Transverse colon (tissue), 4 donors: Measurements from ENCODE around the gene FSCN2. TPM values are rescaled to one million over a fixed set of nuclear protein-coding genes. Genes with fewer than 3 reads are reported as not detected.
A peak's percentile ranks its signal among the peaks of the same experiment; 100 is the strongest.

Experiments used
- DNase-seq: peaks from one replicate; pipeline ENCODE4 v3.0.0-alpha.2; 2019
- H3K27ac ChIP-seq, 4 donors: fragments of 200-600 bp; sonication (generic); 2 replicates each; pipeline ENCODE4 v1.5.1; 2016 to 2018; ENCODE audit warnings: inconsistent platforms in 4 of 4
- H3K27me3 ChIP-seq: fragments of 200-600 bp; sonication (generic); 2 replicates; pipeline ENCODE4 v1.5.1; 2017; ENCODE audit warnings: inconsistent platforms
- H3K36me3 ChIP-seq, 4 donors: fragments of 200-600 bp; sonication (generic); 2 replicates each; pipeline ENCODE4 v1.5.1; 2017 to 2019; ENCODE audit warnings: inconsistent platforms in 4 of 4
- H3K4me1 ChIP-seq, 4 donors: fragments of 200-600 bp; sonication (generic); 2 replicates each; pipeline ENCODE4 v1.5.1; 2017 to 2020; ENCODE audit warnings: inconsistent platforms in 4 of 4
- H3K4me3 ChIP-seq, 4 donors: fragments of 200-600 bp; sonication (generic); 1 replicate in 1 of 4; 2 replicates in 3 of 4; pipeline versions ENCODE4 v1.5.1 to v1.6.1; 2017 to 2019; ENCODE audit warnings: inconsistent platforms in 4 of 4
- H3K9me3 ChIP-seq, 2 donors: fragments of 200-600 bp; sonication (generic); 2 replicates each; pipeline ENCODE4 v1.5.1; 2017 to 2019; ENCODE audit warnings: inconsistent platforms in 2 of 2
- CTCF ChIP-seq, 5 experiments: fragments of 200-600 bp in 3 of 5; fragments of 450-650 bp in 2 of 5; sonication (generic) in 3 of 5; IDR thresholded peaks; 1 replicate in 2 of 5; 2 replicates in 3 of 5; pipeline ENCODE4 v1.5.1; 2016 to 2017; ENCODE audit warnings: antibody characterized with exemption in 5 of 5, inconsistent platforms in 3 of 5, mild to moderate bottlenecking in 2 of 5, moderate library complexity in 1 of 5
- EP300 ChIP-seq: sonication (generic); formaldehyde crosslinking; IDR thresholded peaks from one replicate; pipeline ENCODE4 v1.6.1; 2017; ENCODE audit warnings: antibody characterized with exemption, low read depth
- POLR2A ChIP-seq: fragments of 450-650 bp; IDR thresholded peaks from one replicate; pipeline ENCODE4 v1.6.1; 2016; ENCODE audit warnings: antibody characterized with exemption, mild to moderate bottlenecking, moderate library complexity
- POLR2AphosphoS5 ChIP-seq, 3 donors: sonication (generic); formaldehyde crosslinking; IDR thresholded peaks; one replicate each; pipeline ENCODE4 v1.6.1; 2016; ENCODE audit warnings: antibody characterized with exemption in 3 of 3
- WGBS, 2 donors: methylation state at CpG; one replicate each; pipeline ENCODE4 v1.1.5; 2018; ENCODE audit warnings: low coverage in 1 of 2; 5-methylcytosine and 5-hydroxymethylcytosine counted together
- in situ Hi-C, 4 donors: fragments of 200-750 bp; cut with MboI; loops; one replicate each; pipeline versions ENCODE4 v1.15.0 to v1.15.1; 2017; ENCODE audit warnings: low sequenced_read_pairs in 3 of 4, low pct_ligation_motif_present in 1 of 4, low pct_unique_long_range_greater_than_20kb in 1 of 4
- intact Hi-C: fragments of 100-400 bp; cut with DNase I; formaldehyde crosslinking; loops from one replicate; pipeline ENCODE4 v1.15.1; 2023; ENCODE audit warnings: low total_unique reads
- total RNA-seq, 4 donors: library from RNA; depleted of rRNA; stranded (reverse); fragments of >200 nt; gene quantifications; one replicate each; pipeline ENCODE4 v1.1.0, GENCODE V29; 2016

The FSCN2 gene
- total RNA-seq, 4 donors from 2014 or later, result 2.3 to 36.4 (median 17.2) TPM

DNA sequence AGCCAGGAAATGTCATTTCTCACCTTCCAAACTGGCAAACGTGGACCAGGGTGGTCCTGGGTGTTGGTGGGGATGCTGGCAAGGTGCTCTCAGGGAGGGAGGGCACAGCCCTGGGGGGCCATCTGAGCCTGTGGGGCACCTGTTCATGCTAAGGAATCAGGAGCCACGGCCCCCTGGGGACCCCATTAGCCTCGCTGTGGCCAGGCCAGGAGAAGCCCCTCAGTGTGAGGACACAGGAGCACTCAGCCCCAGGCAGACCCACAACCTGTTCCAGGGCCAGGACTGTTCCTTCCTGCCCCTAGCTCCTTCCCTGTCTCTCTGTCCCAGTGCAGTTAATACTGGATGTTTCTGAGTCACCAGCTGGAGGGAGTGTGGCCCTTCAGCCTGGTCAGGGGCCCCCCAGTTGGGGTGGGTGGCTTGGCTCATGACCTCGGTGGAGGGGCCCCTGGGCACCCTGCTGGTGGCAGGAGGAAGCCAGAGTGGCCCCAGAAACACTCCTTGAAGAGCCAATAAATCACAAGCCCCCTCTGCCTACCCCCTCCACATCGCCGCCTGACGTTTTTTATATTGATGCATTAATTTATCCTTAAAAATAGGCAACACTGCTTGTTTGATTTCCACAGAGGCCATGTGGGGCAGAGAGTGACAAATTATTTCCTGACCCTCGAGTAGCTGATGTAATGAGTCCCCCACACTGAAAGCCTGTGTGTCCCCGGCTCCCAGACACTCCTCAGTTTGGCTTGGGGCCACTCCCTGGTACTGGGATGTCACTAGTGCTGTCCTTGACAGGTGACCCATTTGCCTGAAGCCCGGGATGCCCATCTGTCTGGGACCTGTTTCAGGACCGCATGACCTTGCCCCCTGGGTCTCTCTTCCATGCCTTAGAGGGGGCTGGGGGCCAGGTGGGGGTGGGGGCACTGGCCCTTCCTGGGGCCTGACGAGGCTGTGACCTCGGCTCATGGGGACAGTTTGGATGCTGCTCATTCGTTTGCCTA, 37.9 kb upstream of the FSCN2 start:
- no peak for TF ChIP-seq CTCF (IDR thresholded peaks at IDR 0.05)
- TF ChIP-seq POLR2A, result no peak
- no peak for TF ChIP-seq EP300
- no peak for TF ChIP-seq POLR2AphosphoS5 (IDR thresholded peaks at IDR 0.05)
- intact Hi-C loops (no loop called here), in situ Hi-C loops (loop anchor here in 3 of 4 donors (25.0 kb wide), 3 partner anchors 103 to 228 kb away; partner anchors contain the start of genes BAHCC1 (in 1 of the 3) and SLC38A10 (in 1 of the 3))
- no peak overlapping the region for H3K27ac ChIP-seq
- peaks cover 6 to 27% (median 14%) of the 10 kb centered on the region in 4 donors for H3K4me1 ChIP-seq
- WGBS, 2 donors, result 59 to 63% methylated on average over 6 to 12 of the region's 14 CpGs
- DNase-seq, result no peak
- H3K4me3 ChIP-seq, result no peak overlapping the region
- H3K27me3 ChIP-seq, result no peaks in the 10 kb centered on the region
- H3K9me3 ChIP-seq, result no peaks in the 10 kb centered on the region
- no peaks in the 10 kb centered on the region for H3K36me3 ChIP-seq

DNA sequence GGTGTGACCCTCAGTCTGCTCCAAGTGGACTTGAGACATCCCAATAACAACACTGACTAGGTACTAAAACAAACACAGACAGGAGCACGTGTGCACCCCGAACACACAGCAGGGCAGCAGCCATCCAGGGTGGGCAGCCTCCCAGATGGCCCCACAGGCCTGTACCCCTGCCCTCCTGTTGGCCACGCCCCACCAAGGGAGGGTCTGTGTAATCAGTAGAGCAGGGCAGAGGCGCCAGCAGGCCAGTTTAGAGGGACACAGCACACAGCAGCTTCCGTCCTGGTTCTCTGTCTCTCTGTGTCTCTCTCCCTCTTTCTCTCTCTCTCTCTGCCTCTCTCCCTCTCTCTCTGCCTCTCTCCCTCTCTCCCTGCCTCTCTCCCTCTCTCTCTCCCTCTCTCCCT, 37.0 kb upstream of the FSCN2 start:
- Histone ChIP-seq H3K4me3 (no peak overlapping the region), H3K27ac (no peak overlapping the region), H3K36me3 (no peaks in the 10 kb centered on the region), H3K27me3 (no peaks in the 10 kb centered on the region), H3K4me1 (peaks cover 6 to 27% (median 14%) of the 10 kb centered on the region in 4 donors), H3K9me3 (no peaks in the 10 kb centered on the region)
- intact Hi-C loops, result no loop called here
- in situ Hi-C loops, result loop anchor here in 3 of 4 donors (25.0 kb wide), 3 partner anchors 104 to 229 kb away; partner anchors contain the start of genes BAHCC1 (in 1 of the 3) and SLC38A10 (in 1 of the 3)
- TF ChIP-seq POLR2AphosphoS5 (IDR thresholded peaks at IDR 0.05) (no peak), CTCF (IDR thresholded peaks at IDR 0.05) (no peak), POLR2A (no peak), EP300 (no peak)
- DNase-seq, result peak; percentile 49
- 19% methylated on average over 5 of the region's 5 CpGs; no CpG with 5 or more reads in 1 of the 2 donors for WGBS, 2 donors

- 13 to 50% methylated on average over 1 to 4 of the region's 5 CpGs for WGBS, 2 donors
Measured at GRCh38 chr17:81491761-81492160, 36.4 kb upstream of the FSCN2 start.

DNA sequence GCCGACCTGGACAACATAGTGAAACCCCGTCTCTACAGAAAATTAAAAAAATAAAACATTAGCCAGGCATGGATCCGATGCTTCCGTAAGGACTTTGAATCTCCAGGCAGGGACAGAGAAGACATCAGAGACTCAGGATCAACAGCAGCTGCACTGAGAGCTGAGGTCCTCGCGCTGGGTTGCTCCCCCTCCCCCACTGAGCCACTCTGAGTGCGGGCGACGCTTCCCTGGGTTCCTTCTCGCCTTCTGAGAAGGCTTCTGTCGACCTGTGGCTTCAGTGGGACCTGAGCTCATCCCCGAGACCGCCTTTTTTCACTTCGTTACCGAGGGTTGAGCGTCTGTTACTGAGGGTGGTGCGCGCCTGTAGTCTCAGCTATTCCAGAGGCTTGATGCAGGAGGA, 36.0 kb upstream of the FSCN2 start:
- H3K27me3 ChIP-seq, result no peaks in the 10 kb centered on the region
- no peak for DNase-seq
- H3K4me1 ChIP-seq, result peaks cover 6 to 27% (median 14%) of the 10 kb centered on the region in 4 donors
- H3K27ac ChIP-seq, result no peak overlapping the region
- TF ChIP-seq POLR2A, result no peak
- no peak for TF ChIP-seq EP300
- no peak for TF ChIP-seq POLR2AphosphoS5 (IDR thresholded peaks at IDR 0.05)
- no peak for TF ChIP-seq CTCF (IDR thresholded peaks at IDR 0.05)
- in situ Hi-C loops, result loop anchor here in 3 of 4 donors (25.0 kb wide), 3 partner anchors 105 to 230 kb away; partner anchors contain the start of genes BAHCC1 (in 1 of the 3) and SLC38A10 (in 1 of the 3)
- intact Hi-C loops, result no loop called here
- no peaks in the 10 kb centered on the region for H3K36me3 ChIP-seq
- H3K9me3 ChIP-seq, result no peaks in the 10 kb centered on the region
- no peak overlapping the region for H3K4me3 ChIP-seq
- 53 to 61% methylated on average over 2 to 18 of the region's 18 CpGs for WGBS, 2 donors

More at GRCh38 chr17:81491761-81492160, 36.4 kb upstream of the FSCN2 start:
- intact Hi-C loops (no loop called here), in situ Hi-C loops (loop anchor here in 3 of 4 donors (25.0 kb wide), 3 partner anchors 104 to 229 kb away; partner anchors contain the start of genes BAHCC1 (in 1 of the 3) and SLC38A10 (in 1 of the 3))
- Histone ChIP-seq H3K4me1 (peaks cover 6 to 27% (median 14%) of the 10 kb centered on the region in 4 donors), H3K27me3 (no peaks in the 10 kb centered on the region), H3K27ac (no peak overlapping the region), H3K36me3 (no peaks in the 10 kb centered on the region), H3K4me3 (no peak overlapping the region), H3K9me3 (no peaks in the 10 kb centered on the region)
- DNase-seq, result no peak
- no peak for TF ChIP-seq POLR2A
